HCT116 (cell line): Measurements from ENCODE around the gene UBTD2. TPM values are rescaled to one million over a fixed set of nuclear protein-coding genes. Genes with fewer than 3 reads are reported as not detected.
"Not testable (repeated sequence)": the region's sequence is repeated elsewhere in the genome, so short reads cannot be mapped to it uniquely, and the experiment has no call there.

Source experiments
- ATAC-seq: fragments of 200-7000 bp; cut with Tn5 transposase; 2 replicates; pipeline ENCODE4 v1.9.1; 2020; ENCODE audit warnings: mild to moderate bottlenecking, moderate library complexity
- BruUV-seq: library from RNA; stranded (reverse); fragments of 400-500 nt; replicated peaks from 2 replicates; lab custom pipeline; 2021; lab: Mats Ljungman, UMichigan
- CTCF ChIA-PET: fragments of 300-600 bp; sonication (Branson Sonifier 250); formaldehyde crosslinking; loops from one replicate; lab custom pipeline; 2021; ENCODE audit warnings: antibody characterized with exemption; lab: Charles Lee
- POLR2A ChIA-PET: fragments of 300-600, 350-600 bp; sonication (Branson Sonifier 250); formaldehyde crosslinking; loops from one replicate; lab custom pipeline; 2021; ENCODE audit warnings: antibody characterized with exemption; lab: Charles Lee
- RAD21 ChIA-PET, 2 experiments: fragments of 300-600 bp; sonication (Branson Sonifier 250); formaldehyde crosslinking; loops; one replicate each; lab custom pipeline; 2023; ENCODE audit warnings: low total read pairs in 2 of 2; ENCODE audit not compliant: uncharacterized antibody in 2 of 2, unreplicated experiment in 2 of 2, low non-redundant PET in 1 of 2; lab: Charles Lee
- DNase-seq: peaks from one replicate; pipeline ENCODE4 v3.0.0-alpha.2; 2010; ENCODE audit warnings: low read depth, low spot score
- H2AFZ ChIP-seq: fragments of 200-600 bp; shearing (Covaris generic), sonication (generic); 2 replicates; pipeline ENCODE4 v1.6.1; 2017; ENCODE audit warnings: low read depth, mixed run types, mixed read lengths, antibody characterized with exemption, low read length; ENCODE audit not compliant: poor library complexity, severe bottlenecking
- H3K27ac ChIP-seq: 2 replicates; pipeline ENCODE4 v1.5.1; 2012; ENCODE audit warnings: low read depth, low read length
- H3K27me3 ChIP-seq: fragments of 200-600 bp; sonication (generic); 2 replicates; pipeline ENCODE4 v1.6.1; 2016; ENCODE audit warnings: mixed run types, low read length, mixed read lengths; ENCODE audit not compliant: insufficient read depth
- H3K36me3 ChIP-seq, 2 experiments: fragments of 200-500 bp in 1 of 2; fragments of 200-600 bp in 1 of 2; sonication (Bioruptor generic) in 1 of 2; sonication (generic) in 1 of 2; 2 replicates each; pipeline versions ENCODE4 v1.5.1 to v1.6.1; 2014 to 2016; ENCODE audit warnings: low read length in 2 of 2, inconsistent platforms in 1 of 2, mixed read lengths in 1 of 2, mixed run types in 1 of 2; ENCODE audit not compliant: insufficient read depth in 2 of 2, control insufficient read depth in 1 of 2
- H3K4me1 ChIP-seq, 2 experiments: fragments of 200-600 bp in 1 of 2; sonication (generic) in 1 of 2; 2 replicates each; pipeline versions ENCODE4 v1.5.1 to v1.6.1; 2012 to 2017; ENCODE audit warnings: low read length in 2 of 2, inconsistent platforms in 1 of 2, mild to moderate bottlenecking in 1 of 2, mixed read lengths in 1 of 2, mixed run types in 1 of 2, moderate library complexity in 1 of 2; ENCODE audit not compliant: insufficient read depth in 2 of 2, control insufficient read depth in 1 of 2
- H3K4me2 ChIP-seq: fragments of 200-600 bp; sonication (generic); 2 replicates; pipeline ENCODE4 v1.6.1; 2017; ENCODE audit warnings: mixed run types, low read length, mixed read lengths
- H3K4me3 ChIP-seq, 2 experiments: fragments of 200-600 bp in 1 of 2; sonication (generic) in 1 of 2; replicated peaks in 1 of 2; 2 replicates each; pipeline ENCODE4 v1.5.1; 2011 to 2016; ENCODE audit warnings: low read length in 2 of 2, control low read depth in 1 of 2, low read depth in 1 of 2, mild to moderate bottlenecking in 1 of 2, mixed read lengths in 1 of 2, mixed run types in 1 of 2
- H3K79me2 ChIP-seq: fragments of 200-600 bp; sonication (generic); 2 replicates; pipeline ENCODE4 v1.6.1; 2017; ENCODE audit warnings: mild to moderate bottlenecking, mixed run types, low read length, moderate library complexity, mixed read lengths; ENCODE audit not compliant: insufficient read depth
- H3K9ac ChIP-seq: fragments of 200-600 bp; sonication (generic); 2 replicates; pipeline ENCODE4 v1.6.1; 2016; ENCODE audit warnings: low read length, mixed read lengths
- H3K9me2 ChIP-seq: fragments of 200-600 bp; sonication (generic), shearing (Covaris generic); 2 replicates; pipeline ENCODE4 v1.6.1; 2017; ENCODE audit warnings: mixed run types, mild to moderate bottlenecking, moderate library complexity; ENCODE audit not compliant: insufficient read depth
- H3K9me3 ChIP-seq, 2 experiments: fragments of 200-500 bp in 1 of 2; fragments of 200-600 bp in 1 of 2; sonication (Bioruptor generic) in 1 of 2; sonication (generic) in 1 of 2; 2 replicates each; pipeline ENCODE4 v1.6.1; 2014 to 2017; ENCODE audit warnings: low read length in 2 of 2, mixed read lengths in 2 of 2, inconsistent platforms in 1 of 2, low read depth in 1 of 2, mild to moderate bottlenecking in 1 of 2, mixed run types in 1 of 2, moderate library complexity in 1 of 2; ENCODE audit not compliant: control insufficient read depth in 1 of 2, insufficient read depth in 1 of 2
- H4K20me1 ChIP-seq: fragments of 200-600 bp; sonication (generic), shearing (Covaris generic); 2 replicates; pipeline ENCODE4 v1.6.1; 2017; ENCODE audit warnings: mixed run types, mild to moderate bottlenecking, moderate library complexity; ENCODE audit not compliant: insufficient read depth
- CBX3 ChIP-seq: IDR thresholded peaks from 2 replicates; pipeline ENCODE4 v1.6.1; 2012; ENCODE audit warnings: low read depth
- CEBPB ChIP-seq: IDR thresholded peaks from 2 replicates; pipeline ENCODE4 v1.6.1; 2012; ENCODE audit warnings: low read depth
- EZH2 ChIP-seq: fragments of 200-600 bp; sonication (generic); IDR thresholded peaks from 2 replicates; pipeline ENCODE4 v1.6.1; 2017; ENCODE audit warnings: antibody characterized with exemption, mixed run types
- SIN3A ChIP-seq: IDR thresholded peaks from 2 replicates; pipeline ENCODE4 v1.6.1; 2012; ENCODE audit warnings: low read depth
- TCF7L2 ChIP-seq: IDR thresholded peaks from 2 replicates; pipeline ENCODE4 v1.7.0; 2011; ENCODE audit warnings: borderline replicate concordance, inconsistent platforms; ENCODE audit not compliant: insufficient read depth, insufficient read length; ENCODE audit errors: extremely low read depth
- ZFX ChIP-seq: fragments of 450-650 bp; IDR thresholded peaks from 2 replicates; pipeline ENCODE4 v1.6.1; 2017
- intact Hi-C: fragments of 100-400 bp; cut with micrococcal nuclease; formaldehyde crosslinking; loops from 2 replicates; pipeline ENCODE4 v1.10.0; 2022
- total RNA-seq: library from RNA; stranded (reverse); gene quantifications from one replicate; pipeline ENCODE4 v1.2.1, GENCODE V29; 2021; ENCODE audit not compliant: unreplicated experiment
- TF ChIP-seq, protein P1 (sequence below): IDR thresholded peaks from 2 replicates; pipeline ENCODE4 v1.6.1; 2011; ENCODE audit warnings: mild to moderate bottlenecking, low read length, moderate library complexity; ENCODE audit not compliant: insufficient replicate concordance; ENCODE audit errors: extremely low read depth
- TF ChIP-seq, protein P2 (sequence below): IDR thresholded peaks from 2 replicates; pipeline ENCODE4 v1.6.1; 2012

The UBTD2 gene
- total RNA-seq, 1 experiment from 2014 or later, result 15.9 TPM

GRCh38 chr5:172293054-172293744 is 9.6 kb upstream of the UBTD2 start (continued):
- TF ChIP-seq, protein P1, sequence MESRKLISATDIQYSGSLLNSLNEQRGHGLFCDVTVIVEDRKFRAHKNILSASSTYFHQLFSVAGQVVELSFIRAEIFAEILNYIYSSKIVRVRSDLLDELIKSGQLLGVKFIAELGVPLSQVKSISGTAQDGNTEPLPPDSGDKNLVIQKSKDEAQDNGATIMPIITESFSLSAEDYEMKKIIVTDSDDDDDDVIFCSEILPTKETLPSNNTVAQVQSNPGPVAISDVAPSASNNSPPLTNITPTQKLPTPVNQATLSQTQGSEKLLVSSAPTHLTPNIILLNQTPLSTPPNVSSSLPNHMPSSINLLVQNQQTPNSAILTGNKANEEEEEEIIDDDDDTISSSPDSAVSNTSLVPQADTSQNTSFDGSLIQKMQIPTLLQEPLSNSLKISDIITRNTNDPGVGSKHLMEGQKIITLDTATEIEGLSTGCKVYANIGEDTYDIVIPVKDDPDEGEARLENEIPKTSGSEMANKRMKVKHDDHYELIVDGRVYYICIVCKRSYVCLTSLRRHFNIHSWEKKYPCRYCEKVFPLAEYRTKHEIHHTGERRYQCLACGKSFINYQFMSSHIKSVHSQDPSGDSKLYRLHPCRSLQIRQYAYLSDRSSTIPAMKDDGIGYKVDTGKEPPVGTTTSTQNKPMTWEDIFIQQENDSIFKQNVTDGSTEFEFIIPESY, result no peak

DNA sequence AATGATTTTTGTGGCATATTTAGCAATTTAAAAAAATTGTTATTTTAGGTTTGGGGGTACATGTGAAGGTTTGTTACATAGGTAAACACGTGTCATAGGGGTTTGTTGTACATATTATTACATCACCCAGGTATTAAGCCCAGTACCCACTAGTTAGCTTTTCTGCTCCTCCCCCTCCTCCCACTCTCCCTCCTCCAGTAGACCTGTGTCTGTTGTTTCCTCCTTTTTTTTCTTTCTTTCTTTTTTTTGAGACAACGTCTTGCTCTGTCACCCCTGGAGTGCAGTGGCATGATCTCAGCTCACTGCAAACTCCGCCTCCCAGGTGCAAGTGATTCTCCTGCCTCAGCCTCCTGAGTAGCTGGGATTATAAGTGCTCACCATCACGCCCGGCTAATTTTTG is 8.3 kb upstream of the UBTD2 start:
- ATAC-seq, BruUV-seq, H3K9me2 ChIP-seq, H3K27ac ChIP-seq, H3K9me3 ChIP-seq, H3K4me3 ChIP-seq, H4K20me1 ChIP-seq, H2AFZ ChIP-seq, H3K4me2 ChIP-seq, H3K27me3 ChIP-seq, DNase-seq, H3K9ac ChIP-seq, H3K36me3 ChIP-seq, H3K79me2 ChIP-seq, RAD21 ChIA-PET, H3K4me1 ChIP-seq: not testable (repeated sequence)
- ChIA-PET POLR2A (interaction anchor here (1.5 kb wide), 1 partner anchor 9 kb away, joined by 3 read pairs; no protein-coding TSS in a partner anchor), CTCF (interaction anchor here (0.9 to 3.4 kb wide), 4 partner anchors 9 to 380 kb away, joined by 3 to 19 read pairs (median 5); partner anchors contain the start of gene STK10)
- intact Hi-C loops, result loop anchor here (2.0 to 10.0 kb wide), 2 partner anchors 185 to 287 kb away; partner anchors contain the start of gene FBXW11

- POLR2A ChIA-PET, result no interaction called here
- CTCF ChIA-PET, result no interaction called here
Observed at GRCh38 chr5:172288465-172288864, 4.9 kb upstream of the UBTD2 start.

More at GRCh38 chr5:172288465-172288864, 4.9 kb upstream of the UBTD2 start:
- RAD21 ChIA-PET, result no interaction called here
- no peak overlapping the region for H3K27ac ChIP-seq
- H3K4me3 ChIP-seq, result no peak overlapping the region
- H2AFZ ChIP-seq, result no peak overlapping the region
- no TSS peak for BruUV-seq
- no peak for DNase-seq
- TF ChIP-seq ZFX (no peak), TCF7L2 (no peak), EZH2 (no peak), CEBPB (no peak), SIN3A (no peak), CBX3 (no peak)
- TF ChIP-seq, protein P1, result no peak
- TF ChIP-seq, protein P2, sequence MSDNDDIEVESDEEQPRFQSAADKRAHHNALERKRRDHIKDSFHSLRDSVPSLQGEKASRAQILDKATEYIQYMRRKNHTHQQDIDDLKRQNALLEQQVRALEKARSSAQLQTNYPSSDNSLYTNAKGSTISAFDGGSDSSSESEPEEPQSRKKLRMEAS, result no peak
- intact Hi-C loops, result no loop called here
- no peak overlapping the region for H3K4me2 ChIP-seq
- H3K4me1 ChIP-seq, result peaks cover 7 to 14% of the 10 kb centered on the region in 2 experiments; a peak in 2 of 4 replicates
- no peaks in the 10 kb centered on the region for H3K79me2 ChIP-seq
- H4K20me1 ChIP-seq, result no peaks in the 10 kb centered on the region
- H3K9ac ChIP-seq, result no peak overlapping the region
- no peaks in the 10 kb centered on the region for H3K27me3 ChIP-seq
- ATAC-seq, result no peak
- no peaks in the 10 kb centered on the region for H3K9me2 ChIP-seq
- H3K9me3 ChIP-seq, result no peaks in the 10 kb centered on the region
- H3K36me3 ChIP-seq, result no peaks in the 10 kb centered on the region
